B cell (primary cell): ENCODE data around the gene TOX2. TPM values are rescaled to one million over a fixed set of nuclear protein-coding genes. Genes with fewer than 3 reads are reported as not detected.

Experiments
- ATAC-seq: fragments of 200-7000 bp; cut with Tn5 transposase; one replicate; pipeline ENCODE4 v1.10.0; 2021; ENCODE audit warnings: low read depth, mild to moderate bottlenecking, moderate number of reproducible peaks, moderate library complexity
- CTCF ChIA-PET: fragments of 350-600 bp; sonication (Branson Sonifier 250); formaldehyde crosslinking; loops from one replicate; lab custom pipeline; 2021; ENCODE audit warnings: antibody characterized with exemption, inconsistent platforms; lab: Charles Lee
- POLR2A ChIA-PET: fragments of 350-600 bp; sonication (Branson Sonifier 250); formaldehyde crosslinking; loops from one replicate; lab custom pipeline; 2021; ENCODE audit warnings: antibody characterized with exemption; lab: Charles Lee
- DNase-seq: peaks from one replicate; pipeline ENCODE4 v3.0.0; 2013
- H2AFZ ChIP-seq: 2 replicates; pipeline ENCODE4 v1.6.1; 2012; ENCODE audit warnings: mild to moderate bottlenecking, low read depth, low read length; ENCODE audit not compliant: insufficient read depth, poor library complexity, severe bottlenecking
- H3K27ac ChIP-seq, 2 donors: 1 replicate in 1 of 2; 2 replicates in 1 of 2; pipeline ENCODE4 v1.5.1; 2012 to 2013; ENCODE audit warnings: low read length in 2 of 2, mild to moderate bottlenecking in 2 of 2, moderate library complexity in 1 of 2
- H3K27me3 ChIP-seq, 4 experiments: fragments of 200-600 bp in 1 of 4; sonication (generic) in 1 of 4; replicated peaks in 1 of 4; 1 replicate in 2 of 4; 2 replicates in 2 of 4; pipeline versions ENCODE4 v1.6.1 to v1.7.0; 2013 to 2016; ENCODE audit warnings: low read length in 3 of 4, mild to moderate bottlenecking in 2 of 4, mixed read lengths in 1 of 4, moderate library complexity in 1 of 4; ENCODE audit not compliant: insufficient read depth in 4 of 4, control insufficient read depth in 3 of 4; ENCODE audit errors: control extremely low read depth in 1 of 4
- H3K36me3 ChIP-seq, 2 experiments: replicated peaks in 1 of 2; 1 replicate in 1 of 2; 2 replicates in 1 of 2; pipeline versions ENCODE4 v1.6.1 to v1.7.1; 2013; ENCODE audit warnings: low read length in 1 of 2; ENCODE audit not compliant: insufficient read depth in 2 of 2, control insufficient read depth in 1 of 2; ENCODE audit errors: control extremely low read depth in 1 of 2, extremely low read depth in 1 of 2
- H3K4me1 ChIP-seq, 2 donors: fragments of 200-600 bp in 1 of 2; sonication (generic) in 1 of 2; 1 replicate in 1 of 2; 2 replicates in 1 of 2; pipeline versions ENCODE4 v1.5.1 to v1.6.1; 2013 to 2017; ENCODE audit warnings: low read length in 2 of 2; ENCODE audit not compliant: control insufficient read depth in 2 of 2, insufficient read depth in 2 of 2
- H3K4me2 ChIP-seq: replicated peaks from 2 replicates; pipeline ENCODE3; 2012; ENCODE audit warnings: mild to moderate bottlenecking, low read depth, low read length; ENCODE audit not compliant: poor library complexity, severe bottlenecking
- H3K4me3 ChIP-seq, 5 experiments: fragments of 200-600 bp in 1 of 5; sonication (generic) in 1 of 5; 1 replicate in 3 of 5; 2 replicates in 2 of 5; pipeline versions ENCODE4 v1.5.1 to v1.7.0; 2011 to 2016; ENCODE audit warnings: low read length in 4 of 5, mild to moderate bottlenecking in 4 of 5, low read depth in 2 of 5, control low read depth in 1 of 5, moderate library complexity in 1 of 5; ENCODE audit not compliant: insufficient read depth in 1 of 5; ENCODE audit errors: control extremely low read depth in 1 of 5, extremely low read depth in 1 of 5
- H3K79me2 ChIP-seq: fragments of 200-600 bp; sonication (generic); one replicate; pipeline ENCODE4 v1.6.0; 2016; ENCODE audit warnings: low read length; ENCODE audit not compliant: control insufficient read depth, insufficient read depth
- H3K9ac ChIP-seq: fragments of 200-600 bp; sonication (generic); 2 replicates; pipeline ENCODE4 v1.6.1; 2017; ENCODE audit warnings: mild to moderate bottlenecking, low read length, moderate library complexity
- H3K9me3 ChIP-seq, 3 donors: one replicate each; pipeline versions ENCODE4 v1.6.1 to v1.7.1; 2013; ENCODE audit warnings: low read length in 2 of 3; ENCODE audit not compliant: control insufficient read depth in 2 of 3, insufficient read depth in 1 of 3; ENCODE audit errors: control extremely low read depth in 1 of 3
- H4K20me1 ChIP-seq: 2 replicates; pipeline ENCODE4 v1.6.0; 2012; ENCODE audit warnings: mild to moderate bottlenecking, low read length; ENCODE audit not compliant: insufficient read depth, control insufficient read depth, poor library complexity, severe bottlenecking
- H3K27ac Mint-ChIP-seq: one replicate; pipeline ENCODE4 v1.8.0; 2021; ENCODE audit warnings: mixed read lengths
- H3K27me3 Mint-ChIP-seq: one replicate; pipeline ENCODE4 v1.8.0; 2021; ENCODE audit warnings: mixed read lengths
- H3K4me1 Mint-ChIP-seq: one replicate; pipeline ENCODE4 v1.8.0; 2021; ENCODE audit warnings: mixed read lengths
- H3K4me3 Mint-ChIP-seq: one replicate; pipeline ENCODE4 v1.8.0; 2021; ENCODE audit warnings: mixed read lengths
- H3K9me3 Mint-ChIP-seq: one replicate; pipeline ENCODE4 v1.8.0; 2022; ENCODE audit warnings: mixed read lengths; ENCODE audit not compliant: insufficient read depth
- CTCF ChIP-seq: fragments of 200-600 bp; IDR thresholded peaks from one replicate; pipeline ENCODE4 v1.8.0; 2022; ENCODE audit warnings: antibody characterized with exemption, mild to moderate bottlenecking
- EZH2 ChIP-seq: IDR thresholded peaks from 2 replicates; pipeline ENCODE4 v1.6.1; 2012; ENCODE audit warnings: borderline replicate concordance, low read depth, mild to moderate bottlenecking, moderate library complexity, low read length; ENCODE audit not compliant: insufficient read depth, poor library complexity, severe bottlenecking
- WGBS: methylation state at CpG from one replicate; pipeline ENCODE4 v1.1.5; 2013; ENCODE audit warnings: missing lambda C conversion rate; ENCODE audit not compliant: insufficient coverage; 5-methylcytosine and 5-hydroxymethylcytosine counted together
- intact Hi-C: fragments of 100-400 bp; cut with micrococcal nuclease; formaldehyde crosslinking; loops from one replicate; pipeline ENCODE4 v1.10.0; 2022
- polyA plus RNA-seq: library from polyadenylated mRNA; depleted of rRNA; stranded (reverse); fragments of >200 nt; gene quantifications from 2 replicates; pipeline ENCODE4 v1.2.3, GENCODE V29; 2012
- total RNA-seq, 2 donors: library from RNA; stranded (reverse); fragments of 120-200 nt in 1 of 2; gene quantifications; 1 replicate in 1 of 2; 2 replicates in 1 of 2; pipeline versions ENCODE4 v1.2.3 to v1.2.4, GENCODE V29; 2013 to 2022

Gene TOX2
- total and polyA plus RNA-seq, 2 donors (not counting 1 experiment from before 2014, with no cell fraction given) = 1.2 to 4.1 TPM

GRCh38 chr20:44014807-44015732 lies 100.4 kb downstream of the TOX2 start:
- intact Hi-C loops = no loop called here
- Mint-ChIP-seq H3K9me3 (no peaks in the 10 kb centered on the region), H3K27me3 (no peaks in the 10 kb centered on the region), H3K4me1 (peaks cover 12% of the 10 kb centered on the region), H3K4me3 (no peak overlapping the region), H3K27ac (no peak overlapping the region)
- H3K4me3 ChIP-seq = no peak overlapping the region
- H3K79me2 ChIP-seq = no peaks in the 10 kb centered on the region
- H3K36me3 ChIP-seq = no peaks in the 10 kb centered on the region
- no peak overlapping the region for H2AFZ ChIP-seq
- no peak overlapping the region for H3K27ac ChIP-seq
- peaks cover 0 to 7% (median 3%) of the 10 kb centered on the region in 4 experiments for H3K27me3 ChIP-seq
- DNase-seq = no peak
- no peaks in the 10 kb centered on the region for H4K20me1 ChIP-seq
- no peaks in the 10 kb centered on the region for H3K9me3 ChIP-seq
- POLR2A ChIA-PET = no interaction called here
- WGBS = 94% methylated on average over 9 of the region's 17 CpGs
- H3K4me2 ChIP-seq = no peak overlapping the region
- TF ChIP-seq CTCF (no peak), EZH2 (no peak)
- CTCF ChIA-PET = no interaction called here
- H3K4me1 ChIP-seq = peaks cover 0 to 7% of the 10 kb centered on the region in 2 donors
- no peak overlapping the region for H3K9ac ChIP-seq
- no peak for ATAC-seq

- H3K36me3 ChIP-seq = no peaks in the 10 kb centered on the region
- no peak for ATAC-seq
- H3K9me3 ChIP-seq = no peaks in the 10 kb centered on the region
- H3K4me1 ChIP-seq = peaks cover 0 to 7% of the 10 kb centered on the region in 2 donors
- H2AFZ ChIP-seq = no peak overlapping the region
- peaks cover 13% of the 10 kb centered on the region for H3K4me1 Mint-ChIP-seq
- no peak overlapping the region for H3K4me3 Mint-ChIP-seq
- no peak overlapping the region for H3K4me3 ChIP-seq
- H3K27ac ChIP-seq = no peak overlapping the region
- intact Hi-C loops = no loop called here
- H3K9ac ChIP-seq = no peak overlapping the region
- H3K4me2 ChIP-seq = no peak overlapping the region
- no peak for DNase-seq
- TF ChIP-seq EZH2 = no peak
- H3K79me2 ChIP-seq = no peaks in the 10 kb centered on the region
- peaks cover 0 to 7% (median 3%) of the 10 kb centered on the region in 4 experiments for H3K27me3 ChIP-seq
- POLR2A ChIA-PET = no interaction called here
- H3K27ac Mint-ChIP-seq = no peak overlapping the region
- WGBS = 69% methylated on average over 6 of the region's 9 CpGs
- no peaks in the 10 kb centered on the region for H3K9me3 Mint-ChIP-seq
- H4K20me1 ChIP-seq = no peaks in the 10 kb centered on the region
- no peaks in the 10 kb centered on the region for H3K27me3 Mint-ChIP-seq
- CTCF ChIA-PET = no interaction called here
These were observed 101.1 kb downstream of the TOX2 start for GRCh38 chr20:44015733-44016103.
